Tibial nerve (tissue), 4 donors: Measurements from ENCODE around the gene ADAMTS18. TPM values are rescaled to one million over a fixed set of nuclear protein-coding genes. Genes with fewer than 3 reads are reported as not detected.

ENCODE experiments used
- DNase-seq, 2 donors: peaks; one replicate each; pipeline ENCODE4 v3.0.0-alpha.2; 2019; ENCODE audit warnings: low spot score in 2 of 2
- H3K27ac ChIP-seq, 4 donors: fragments of 200-600 bp; sonication (generic) in 3 of 4; one replicate each; pipeline ENCODE4 v1.5.1; 2017 to 2019; ENCODE audit warnings: mild to moderate bottlenecking in 1 of 4
- H3K27me3 ChIP-seq, 2 donors: fragments of 200-600 bp; sonication (generic) in 1 of 2; one replicate each; pipeline versions ENCODE4 v1.5.1 to v1.6.0; 2017 to 2019
- H3K36me3 ChIP-seq, 3 donors: fragments of 200-600 bp; sonication (generic); one replicate each; pipeline ENCODE4 v1.5.1; 2018 to 2019
- H3K4me1 ChIP-seq, 4 donors: fragments of 200-600 bp; sonication (generic) in 3 of 4; one replicate each; pipeline ENCODE4 v1.5.1; 2017 to 2019
- H3K4me3 ChIP-seq, 4 donors: fragments of 200-600 bp; sonication (generic) in 3 of 4; one replicate each; pipeline ENCODE4 v1.5.1; 2017 to 2019; ENCODE audit warnings: mild to moderate bottlenecking in 1 of 4, moderate library complexity in 1 of 4
- H3K9me3 ChIP-seq, 4 donors: fragments of 200-600 bp; sonication (generic) in 3 of 4; one replicate each; pipeline ENCODE4 v1.5.1; 2017 to 2019
- CTCF ChIP-seq, 5 experiments: fragments of 200-600 bp in 3 of 5; fragments of 450-650 bp in 2 of 5; sonication (generic) in 3 of 5; IDR thresholded peaks; one replicate each; pipeline ENCODE4 v1.5.1; 2016 to 2019; ENCODE audit warnings: antibody characterized with exemption in 5 of 5, mild to moderate bottlenecking in 3 of 5, moderate library complexity in 2 of 5
- EP300 ChIP-seq, 2 donors: sonication (generic); formaldehyde crosslinking; IDR thresholded peaks; one replicate each; pipeline ENCODE4 v1.6.1; 2017; ENCODE audit warnings: antibody characterized with exemption in 2 of 2, mild to moderate bottlenecking in 1 of 2
- POLR2A ChIP-seq, 2 donors: fragments of 450-650 bp; IDR thresholded peaks; one replicate each; pipeline ENCODE4 v1.6.1; 2017; ENCODE audit warnings: antibody characterized with exemption in 2 of 2, mild to moderate bottlenecking in 2 of 2, moderate library complexity in 2 of 2
- WGBS, 2 donors: methylation state at CpG; one replicate each; pipeline ENCODE4 v1.1.5; 2018; 5-methylcytosine and 5-hydroxymethylcytosine counted together
- total RNA-seq, 4 donors: library from RNA; depleted of rRNA; stranded (reverse); fragments of >200 nt; gene quantifications; one replicate each; pipeline ENCODE4 v1.1.0, GENCODE V29; 2016

Gene ADAMTS18
- total RNA-seq, 4 donors from 2014 or later: under 0.01 to 0.60 (median 0.21) TPM

GRCh38 chr16:77396461-77396860 is 38.4 kb downstream of the ADAMTS18 start:
- Histone ChIP-seq H3K36me3 (no peaks in the 10 kb centered on the region), H3K27me3 (no peaks in the 10 kb centered on the region), H3K9me3 (no peaks in the 10 kb centered on the region), H3K27ac (no peak overlapping the region), H3K4me1 (no peaks in the 10 kb centered on the region), H3K4me3 (no peak overlapping the region)
- WGBS, 2 donors: 56 to 60% methylated on average over 3 of the region's 3 CpGs
- DNase-seq: no peak
- TF ChIP-seq POLR2A (IDR thresholded peaks at IDR 0.05): no peak
- TF ChIP-seq EP300 (IDR thresholded peaks at IDR 0.05): no peak
- no peak for TF ChIP-seq CTCF (IDR thresholded peaks at IDR 0.05)

DNA sequence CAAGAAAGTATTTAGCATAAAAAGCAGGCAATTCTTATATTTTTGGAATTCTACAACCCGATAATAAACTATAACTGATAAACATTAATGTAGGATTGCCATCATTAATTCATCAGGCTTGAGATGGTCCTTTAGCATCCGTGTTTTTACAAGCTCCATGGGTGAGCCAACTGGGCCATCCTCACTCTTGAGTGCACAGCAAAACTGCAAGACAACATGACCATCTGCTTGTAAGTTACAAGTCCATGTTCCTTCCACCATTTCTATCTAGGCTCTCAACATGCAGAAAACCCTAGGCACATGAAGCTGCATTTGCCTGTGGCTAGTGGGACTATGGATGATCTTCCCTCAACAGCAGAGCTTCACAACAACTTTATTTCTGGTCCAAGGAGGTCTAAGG is 40.1 kb downstream of the ADAMTS18 start:
- whole genome bisulfite sequencing, 2 donors: 94% methylated on average over 2 of the region's 2 CpGs
- DNase-seq: no peak
- Histone ChIP-seq H3K4me3 (no peak overlapping the region), H3K4me1 (no peaks in the 10 kb centered on the region), H3K27me3 (no peaks in the 10 kb centered on the region), H3K27ac (no peak overlapping the region), H3K36me3 (no peaks in the 10 kb centered on the region), H3K9me3 (no peaks in the 10 kb centered on the region)
- no peak for TF ChIP-seq EP300 (IDR thresholded peaks at IDR 0.05)
- TF ChIP-seq POLR2A (IDR thresholded peaks at IDR 0.05): no peak
- TF ChIP-seq CTCF (IDR thresholded peaks at IDR 0.05): no peak

DNA sequence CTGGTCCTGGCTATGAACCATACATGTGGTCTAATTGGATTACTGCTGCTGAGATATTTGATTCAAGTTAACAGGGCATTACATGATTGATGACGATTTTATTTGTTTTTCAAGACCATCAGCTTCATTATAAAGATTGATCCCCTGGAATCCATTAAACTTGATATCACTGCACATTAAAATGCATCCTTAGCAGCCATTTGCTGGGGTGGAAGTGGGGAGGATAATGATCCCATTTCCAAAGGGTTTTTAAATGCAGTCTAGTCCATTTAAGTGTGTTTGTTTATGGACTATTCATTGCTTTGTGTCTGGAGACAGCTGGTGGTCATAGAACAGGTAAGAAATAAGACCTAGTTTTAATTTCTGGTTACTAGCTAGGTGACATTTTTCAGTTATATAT is 40.9 kb downstream of the ADAMTS18 start:
- no peaks in the 10 kb centered on the region for H3K9me3 ChIP-seq
- no peak overlapping the region for H3K4me3 ChIP-seq
- WGBS, 2 donors: 80 to 88% methylated on average over 1 of the region's 1 CpG
- H3K36me3 ChIP-seq: no peaks in the 10 kb centered on the region
- no peaks in the 10 kb centered on the region for H3K4me1 ChIP-seq
- H3K27me3 ChIP-seq: no peaks in the 10 kb centered on the region
- DNase-seq: no peak
- H3K27ac ChIP-seq: no peak overlapping the region
- TF ChIP-seq POLR2A (IDR thresholded peaks at IDR 0.05) (no peak), EP300 (IDR thresholded peaks at IDR 0.05) (no peak), CTCF (IDR thresholded peaks at IDR 0.05) (no peak)

DNA sequence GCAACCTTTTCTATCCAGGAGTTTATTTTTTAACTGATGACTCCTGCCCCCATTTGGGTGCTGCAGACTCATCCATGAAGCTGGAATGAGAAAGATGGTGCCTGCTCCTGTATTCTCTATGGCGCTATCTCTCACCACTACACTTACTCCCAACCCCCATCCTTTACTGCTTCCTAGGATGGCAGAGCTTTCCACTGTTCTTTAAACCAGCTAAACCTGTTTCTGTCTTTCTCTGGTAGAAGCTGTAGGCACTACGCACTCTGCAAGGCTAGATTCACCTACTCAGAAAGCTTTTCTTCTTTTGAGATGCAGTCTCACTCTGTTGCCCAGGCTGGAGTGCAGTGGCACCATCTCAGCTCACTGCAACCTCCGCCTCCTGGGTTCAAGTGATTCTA is 47.0 kb downstream of the ADAMTS18 start:
- Histone ChIP-seq H3K27me3 (no peaks in the 10 kb centered on the region), H3K4me1 (no peaks in the 10 kb centered on the region), H3K27ac (no peak overlapping the region), H3K36me3 (no peaks in the 10 kb centered on the region), H3K9me3 (no peaks in the 10 kb centered on the region), H3K4me3 (no peak overlapping the region)
- no peak for DNase-seq
- 92 to 94% methylated on average over 3 of the region's 3 CpGs for WGBS, 2 donors
- no peak for TF ChIP-seq CTCF (IDR thresholded peaks at IDR 0.05)
- no peak for TF ChIP-seq EP300 (IDR thresholded peaks at IDR 0.05)
- TF ChIP-seq POLR2A (IDR thresholded peaks at IDR 0.05): no peak

- no peaks in the 10 kb centered on the region for H3K27me3 ChIP-seq
- H3K4me3 ChIP-seq: no peak overlapping the region
- no peak for DNase-seq
- H3K36me3 ChIP-seq: no peaks in the 10 kb centered on the region
- no peak for TF ChIP-seq EP300 (IDR thresholded peaks at IDR 0.05)
- TF ChIP-seq CTCF (IDR thresholded peaks at IDR 0.05): no peak
- no peak for TF ChIP-seq POLR2A (IDR thresholded peaks at IDR 0.05)
- H3K4me1 ChIP-seq: no peaks in the 10 kb centered on the region
- whole genome bisulfite sequencing, 2 donors: 69 to 77% methylated on average over 9 of the region's 9 CpGs
- no peak overlapping the region for H3K27ac ChIP-seq
- H3K9me3 ChIP-seq: no peaks in the 10 kb centered on the region
Observed at GRCh38 chr16:77386831-77387814, 47.7 kb downstream of the ADAMTS18 start.
